GM19455 (cell line): ENCODE measurements around the gene TDRD9.

Source experiments
- ATAC-seq: cut with Tn5 transposase; IDR thresholded peaks from one replicate; pipeline ENCODE4 v1.9.1; 2021; ENCODE audit not compliant: unreplicated experiment

TDRD9 gene

DNA sequence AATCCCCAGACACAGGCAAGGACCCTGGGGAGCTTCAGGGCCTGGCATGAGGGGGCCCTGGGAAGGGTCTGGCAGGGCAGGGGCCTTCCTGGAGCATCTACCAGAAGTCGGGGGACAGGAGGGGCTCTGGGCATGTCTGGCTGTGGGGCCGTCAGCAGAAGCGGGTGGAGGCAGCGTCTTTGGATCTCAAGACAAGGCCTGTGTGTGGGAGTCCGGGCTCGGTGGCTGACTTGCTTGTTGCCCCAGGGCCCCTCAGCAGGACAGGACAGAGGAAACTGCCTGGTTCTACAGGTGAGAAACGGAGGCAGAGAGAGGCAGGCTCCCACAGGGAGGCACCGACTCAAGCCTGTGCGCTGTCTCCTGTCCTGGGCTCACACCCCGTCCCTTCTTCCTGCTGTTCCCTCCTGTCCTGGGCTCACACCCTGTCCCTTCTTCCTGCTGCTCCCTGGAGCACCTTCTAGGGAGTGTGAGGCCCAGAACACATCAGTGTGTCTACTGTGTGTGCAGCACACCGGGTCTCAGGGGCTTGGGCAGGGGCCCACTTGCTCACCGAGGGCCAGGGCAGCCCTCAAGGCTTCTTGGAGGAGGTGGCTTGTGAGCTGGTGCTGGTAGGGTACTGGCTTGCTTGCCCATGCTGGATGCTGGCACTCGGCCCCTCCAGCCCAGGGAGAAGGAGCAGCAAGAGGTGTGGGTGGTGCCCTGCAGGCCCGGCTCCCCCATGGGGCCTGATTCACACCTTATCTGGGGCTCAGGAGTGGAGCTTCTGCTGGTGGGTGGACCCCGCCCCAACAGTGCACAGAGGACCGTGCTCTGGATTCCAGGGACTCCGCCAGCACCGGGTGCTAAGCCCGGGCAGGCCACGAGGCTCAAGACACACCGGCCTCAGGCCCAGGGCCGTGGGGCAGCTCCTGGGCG is 172.2 kb downstream of the TDRD9 start:
- no peak for ATAC-seq

DNA sequence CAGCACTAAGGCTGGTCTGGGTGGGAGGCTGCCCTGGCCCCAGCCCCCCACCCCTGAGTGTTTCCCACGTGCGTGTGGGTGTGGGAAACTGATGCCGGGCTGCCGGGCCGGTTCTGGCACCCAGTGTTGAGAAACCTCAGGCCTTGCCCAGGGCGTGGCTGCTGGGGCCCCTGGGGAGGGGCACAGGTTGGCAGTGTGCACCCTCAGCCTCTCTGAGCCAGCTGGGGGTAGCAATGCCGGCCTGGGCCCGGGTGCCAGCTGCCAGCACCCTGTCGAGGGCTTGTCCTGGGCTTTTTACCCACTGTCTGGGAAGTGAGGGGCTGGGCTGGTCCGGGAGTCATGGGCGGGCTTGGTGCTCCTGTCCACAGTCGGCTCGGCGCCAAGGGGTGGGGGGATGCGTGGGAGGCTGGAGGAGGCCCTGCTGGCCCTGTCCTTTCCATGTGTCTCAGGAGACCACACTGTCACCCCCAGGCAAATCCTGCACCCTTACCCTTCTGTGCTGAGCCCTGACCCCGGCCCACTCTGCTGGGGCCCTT is 172.9 kb downstream of the TDRD9 start:
- ATAC-seq: no peak

- ATAC-seq: no peak
These were observed 173.5 kb downstream of the TDRD9 start for GRCh38 chr14:104101651-104102281.
